SU-DHL-6 (cell line): ENCODE measurements around the gene CASKIN2.

Experiments
- H2AFZ ChIP-seq: fragments of 200-600 bp; sonication (generic); 2 replicates; pipeline ENCODE4 v1.6.1; 2014; ENCODE audit warnings: low read depth, mild to moderate bottlenecking, moderate library complexity, mixed read lengths, antibody characterized with exemption, low read length; ENCODE audit not compliant: severe bottlenecking
- H3F3A ChIP-seq: fragments of 200-600 bp; shearing (Covaris generic); 2 replicates; pipeline ENCODE4 v1.6.0; 2016; ENCODE audit warnings: antibody characterized with exemption, mild to moderate bottlenecking; ENCODE audit not compliant: insufficient read depth
- H3K27ac ChIP-seq: fragments of 200-600 bp; sonication (generic); 2 replicates; pipeline ENCODE4 v1.5.1; 2016; ENCODE audit warnings: low read depth, mild to moderate bottlenecking, low read length, moderate library complexity, mixed read lengths
- H3K27me3 ChIP-seq: fragments of 200-600 bp; sonication (generic), shearing (Covaris generic); 2 replicates; pipeline ENCODE4 v1.6.0; 2014; ENCODE audit warnings: mild to moderate bottlenecking, low read length
- H3K36me3 ChIP-seq: fragments of 200-600 bp; sonication (generic); 2 replicates; pipeline ENCODE4 v1.6.1; 2014; ENCODE audit warnings: mild to moderate bottlenecking, low read length, mixed read lengths
- H3K4me2 ChIP-seq: fragments of 300-600, 200-600 bp; shearing (Covaris generic), sonication (generic); 2 replicates; pipeline ENCODE4 v1.6.0; 2014; ENCODE audit warnings: low read length, low read depth, mild to moderate bottlenecking; ENCODE audit not compliant: poor library complexity, severe bottlenecking
- H3K4me3 ChIP-seq: fragments of 200-600 bp; sonication (generic); 2 replicates; pipeline ENCODE4 v1.5.1; 2014; ENCODE audit warnings: antibody characterized with exemption, low read length, mild to moderate bottlenecking, mixed read lengths; ENCODE audit not compliant: insufficient read depth, poor library complexity, severe bottlenecking
- H3K79me2 ChIP-seq: fragments of 200-600 bp; sonication (generic); 2 replicates; pipeline ENCODE4 v1.6.1; 2014; ENCODE audit warnings: mild to moderate bottlenecking, low read length, moderate library complexity; ENCODE audit not compliant: insufficient read depth
- H3K9ac ChIP-seq: fragments of 200-600 bp; sonication (generic); 2 replicates; pipeline ENCODE4 v1.7.0; 2014; ENCODE audit warnings: mild to moderate bottlenecking, low read length
- H3K9me2 ChIP-seq: fragments of 200-600 bp; sonication (generic); replicated peaks from 2 replicates; pipeline ENCODE4 v1.6.1; 2014; ENCODE audit warnings: low read length; ENCODE audit not compliant: insufficient read depth
- H3K9me3 ChIP-seq: fragments of 200-600 bp; sonication (generic); 2 replicates; pipeline ENCODE4 v1.6.1; 2014; ENCODE audit warnings: low read length, mixed read lengths; ENCODE audit not compliant: insufficient read depth
- H4K20me1 ChIP-seq: fragments of 200-600 bp; sonication (generic); 2 replicates; pipeline ENCODE4 v1.6.1; 2014; ENCODE audit warnings: low read depth, mild to moderate bottlenecking, antibody characterized with exemption, low read length, moderate library complexity, mixed read lengths
- EZH2phosphoT487 ChIP-seq: fragments of 200-600 bp; sonication (generic), shearing (Covaris generic); conservative IDR thresholded peaks from 2 replicates; pipeline ENCODE4 v1.6.1; 2018; ENCODE audit warnings: mild to moderate bottlenecking, antibody characterized with exemption, low read length, moderate library complexity, mixed read lengths
- TF ChIP-seq, protein P1 (sequence below): fragments of 200-600 bp; sonication (generic); IDR thresholded peaks from one replicate; pipeline ENCODE4 v1.5.1; 2017; ENCODE audit warnings: antibody characterized with exemption, mild to moderate bottlenecking, low read length, moderate library complexity; ENCODE audit not compliant: insufficient read depth, poor library complexity, severe bottlenecking

Gene CASKIN2

DNA sequence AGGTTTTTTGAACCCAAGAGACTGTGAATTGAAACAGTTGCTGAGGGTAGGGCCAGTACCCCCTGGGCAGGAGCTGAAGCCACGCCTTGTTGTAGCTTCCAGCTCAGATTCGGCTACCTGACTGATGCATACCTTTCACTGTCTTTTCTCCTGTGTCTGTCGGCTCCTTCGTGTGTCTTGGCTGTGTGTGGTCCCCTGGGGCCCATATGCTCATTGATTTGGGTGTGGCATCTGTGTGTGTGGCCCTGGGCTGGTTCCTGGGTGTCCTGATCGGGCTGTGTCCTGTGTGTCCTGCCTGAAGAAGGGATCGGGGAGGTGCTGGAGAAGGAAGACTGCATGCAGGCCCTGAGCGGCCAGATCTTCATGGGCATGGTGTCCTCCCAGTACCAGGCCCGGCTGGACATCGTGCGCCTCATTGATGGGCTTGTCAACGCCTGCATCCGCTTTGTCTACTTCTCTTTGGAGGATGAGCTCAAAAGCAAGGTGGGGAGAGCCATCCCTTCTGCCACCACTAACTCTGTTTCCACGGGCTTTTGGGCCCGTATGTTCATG lies 20.9 kb downstream of the CASKIN2 start:
- Histone ChIP-seq H3F3A (no peaks in the 10 kb centered on the region), H3K27ac (no peak overlapping the region), H4K20me1 (no peaks in the 10 kb centered on the region), H3K36me3 (no peaks in the 10 kb centered on the region), H3K9me3 (no peaks in the 10 kb centered on the region), H3K4me3 (no peak overlapping the region), H3K27me3 (no peaks in the 10 kb centered on the region), H3K79me2 (no peaks in the 10 kb centered on the region), H3K9me2 (no peaks in the 10 kb centered on the region), H3K4me2 (no peak overlapping the region), H3K9ac (no peak overlapping the region), H2AFZ (no peak overlapping the region)
- TF ChIP-seq, protein P1, sequence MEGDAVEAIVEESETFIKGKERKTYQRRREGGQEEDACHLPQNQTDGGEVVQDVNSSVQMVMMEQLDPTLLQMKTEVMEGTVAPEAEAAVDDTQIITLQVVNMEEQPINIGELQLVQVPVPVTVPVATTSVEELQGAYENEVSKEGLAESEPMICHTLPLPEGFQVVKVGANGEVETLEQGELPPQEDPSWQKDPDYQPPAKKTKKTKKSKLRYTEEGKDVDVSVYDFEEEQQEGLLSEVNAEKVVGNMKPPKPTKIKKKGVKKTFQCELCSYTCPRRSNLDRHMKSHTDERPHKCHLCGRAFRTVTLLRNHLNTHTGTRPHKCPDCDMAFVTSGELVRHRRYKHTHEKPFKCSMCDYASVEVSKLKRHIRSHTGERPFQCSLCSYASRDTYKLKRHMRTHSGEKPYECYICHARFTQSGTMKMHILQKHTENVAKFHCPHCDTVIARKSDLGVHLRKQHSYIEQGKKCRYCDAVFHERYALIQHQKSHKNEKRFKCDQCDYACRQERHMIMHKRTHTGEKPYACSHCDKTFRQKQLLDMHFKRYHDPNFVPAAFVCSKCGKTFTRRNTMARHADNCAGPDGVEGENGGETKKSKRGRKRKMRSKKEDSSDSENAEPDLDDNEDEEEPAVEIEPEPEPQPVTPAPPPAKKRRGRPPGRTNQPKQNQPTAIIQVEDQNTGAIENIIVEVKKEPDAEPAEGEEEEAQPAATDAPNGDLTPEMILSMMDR, result no peak
- TF ChIP-seq EZH2phosphoT487, result no peak

DNA sequence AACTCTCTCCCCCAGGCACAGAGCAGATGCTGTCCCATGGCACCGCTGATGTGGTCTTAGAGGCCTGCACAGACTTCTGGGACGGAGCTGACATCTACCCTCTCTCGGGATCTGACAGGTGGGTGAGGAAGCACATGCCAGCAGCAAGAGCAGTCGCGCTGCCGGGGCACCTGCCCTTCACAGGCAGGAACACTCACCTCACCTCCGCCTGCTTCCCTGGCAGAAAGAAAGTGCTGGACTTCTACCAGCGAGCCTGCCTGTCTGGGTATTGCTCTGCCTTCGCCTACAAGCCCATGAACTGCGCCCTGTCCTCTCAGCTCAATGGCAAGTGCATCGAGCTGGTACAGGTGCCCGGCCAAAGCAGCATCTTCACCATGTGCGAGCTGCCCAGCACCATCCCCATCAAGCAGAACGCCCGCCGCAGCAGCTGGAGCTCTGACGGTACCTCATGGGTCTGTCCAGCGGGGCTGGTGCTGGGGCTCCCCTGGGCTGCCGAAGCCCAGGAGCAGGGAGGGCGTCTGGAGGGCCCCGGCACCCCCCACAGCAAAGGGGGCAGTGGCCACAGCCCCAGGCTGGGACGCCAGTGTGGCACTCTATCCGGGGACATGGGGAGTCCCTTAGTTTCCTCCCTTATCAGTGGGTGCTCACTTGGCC lies 21.7 kb downstream of the CASKIN2 start:
- no peaks in the 10 kb centered on the region for H3K27me3 ChIP-seq
- no peak overlapping the region for H3K4me2 ChIP-seq
- no peak overlapping the region for H2AFZ ChIP-seq
- H3K9me3 ChIP-seq, result no peaks in the 10 kb centered on the region
- no peak overlapping the region for H3K4me3 ChIP-seq
- no peaks in the 10 kb centered on the region for H3K36me3 ChIP-seq
- no peaks in the 10 kb centered on the region for H3K9me2 ChIP-seq
- H3F3A ChIP-seq, result no peaks in the 10 kb centered on the region
- no peak overlapping the region for H3K27ac ChIP-seq
- H4K20me1 ChIP-seq, result no peaks in the 10 kb centered on the region
- no peak overlapping the region for H3K9ac ChIP-seq
- no peaks in the 10 kb centered on the region for H3K79me2 ChIP-seq
- TF ChIP-seq, protein P1, result no peak
- no peak for TF ChIP-seq EZH2phosphoT487

DNA sequence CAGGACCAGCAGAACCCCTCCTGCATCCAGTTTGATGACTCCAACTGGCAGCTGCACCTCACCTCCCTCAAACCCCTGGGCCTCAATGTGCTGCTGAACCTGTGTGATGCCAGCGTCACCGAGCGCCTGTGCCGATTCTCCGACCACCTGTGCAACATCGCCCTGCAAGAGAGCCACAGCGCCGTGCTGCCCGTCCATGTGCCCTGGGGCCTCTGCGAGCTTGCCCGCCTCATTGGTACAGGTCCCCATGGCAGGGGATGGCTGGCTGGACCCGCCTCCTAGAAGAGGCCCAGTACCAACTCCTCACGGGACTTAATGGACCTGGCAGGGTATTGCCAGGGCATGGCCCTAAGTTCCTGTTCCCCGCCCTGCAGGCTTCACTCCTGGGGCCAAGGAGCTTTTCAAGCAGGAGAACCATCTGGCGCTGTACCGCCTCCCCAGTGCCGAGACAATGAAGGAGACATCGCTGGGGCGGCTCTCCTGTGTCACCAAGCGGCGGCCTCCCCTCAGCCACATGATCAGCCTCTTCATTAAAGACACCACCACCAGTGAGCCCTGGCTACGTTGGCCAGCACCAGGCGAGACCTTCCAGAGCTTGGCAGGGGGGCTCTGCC lies 22.7 kb downstream of the CASKIN2 start:
- Histone ChIP-seq H4K20me1 (no peaks in the 10 kb centered on the region), H3K4me2 (no peak overlapping the region), H3K9ac (no peak overlapping the region)

More for the DNA sequence above, 22.7 kb downstream of the CASKIN2 start:
- TF ChIP-seq, protein P1, result no peak
- TF ChIP-seq EZH2phosphoT487, result no peak
- Histone ChIP-seq H3K27me3 (no peaks in the 10 kb centered on the region), H3F3A (no peaks in the 10 kb centered on the region), H2AFZ (no peak overlapping the region), H3K4me3 (no peak overlapping the region), H3K36me3 (no peaks in the 10 kb centered on the region), H3K79me2 (no peaks in the 10 kb centered on the region), H3K9me2 (no peaks in the 10 kb centered on the region), H3K9me3 (no peaks in the 10 kb centered on the region), H3K27ac (no peak overlapping the region)
